HCT116 (cell line): Measurements from ENCODE around the gene CAMK2A.

Experiments used
- ELF1 ChIP-seq: IDR thresholded peaks from 2 replicates; pipeline ENCODE4 v1.6.1; 2012; ENCODE audit warnings: low read depth, borderline replicate concordance
- POLR2A ChIP-seq: IDR thresholded peaks from 2 replicates; pipeline ENCODE4 v1.7.0; 2011; ENCODE audit warnings: borderline replicate concordance; ENCODE audit not compliant: insufficient read depth, insufficient read length; ENCODE audit errors: extremely low read depth
- SIN3A ChIP-seq: IDR thresholded peaks from 2 replicates; pipeline ENCODE4 v1.6.1; 2012; ENCODE audit warnings: low read depth
- ZFX ChIP-seq: fragments of 450-650 bp; IDR thresholded peaks from 2 replicates; pipeline ENCODE4 v1.6.1; 2017
- TF ChIP-seq, protein P1 (sequence below), 3 experiments: fragments of 200-600 bp in 1 of 3; sonication (generic) in 1 of 3; IDR thresholded peaks in 2 of 3; conservative IDR thresholded peaks in 1 of 3; 2 replicates each; pipeline ENCODE4 v1.5.1; 2012 to 2017; ENCODE audit warnings: low read depth in 2 of 3, low read length in 2 of 3, antibody characterized with exemption in 1 of 3, borderline replicate concordance in 1 of 3, control low read depth in 1 of 3, mild to moderate bottlenecking in 1 of 3, mixed read lengths in 1 of 3, mixed run types in 1 of 3, moderate library complexity in 1 of 3; ENCODE audit not compliant: insufficient read depth in 1 of 3
- TF ChIP-seq, protein P2 (sequence below): IDR thresholded peaks from 2 replicates; pipeline ENCODE4 v1.6.1; 2012; ENCODE audit warnings: low read depth

DNA sequence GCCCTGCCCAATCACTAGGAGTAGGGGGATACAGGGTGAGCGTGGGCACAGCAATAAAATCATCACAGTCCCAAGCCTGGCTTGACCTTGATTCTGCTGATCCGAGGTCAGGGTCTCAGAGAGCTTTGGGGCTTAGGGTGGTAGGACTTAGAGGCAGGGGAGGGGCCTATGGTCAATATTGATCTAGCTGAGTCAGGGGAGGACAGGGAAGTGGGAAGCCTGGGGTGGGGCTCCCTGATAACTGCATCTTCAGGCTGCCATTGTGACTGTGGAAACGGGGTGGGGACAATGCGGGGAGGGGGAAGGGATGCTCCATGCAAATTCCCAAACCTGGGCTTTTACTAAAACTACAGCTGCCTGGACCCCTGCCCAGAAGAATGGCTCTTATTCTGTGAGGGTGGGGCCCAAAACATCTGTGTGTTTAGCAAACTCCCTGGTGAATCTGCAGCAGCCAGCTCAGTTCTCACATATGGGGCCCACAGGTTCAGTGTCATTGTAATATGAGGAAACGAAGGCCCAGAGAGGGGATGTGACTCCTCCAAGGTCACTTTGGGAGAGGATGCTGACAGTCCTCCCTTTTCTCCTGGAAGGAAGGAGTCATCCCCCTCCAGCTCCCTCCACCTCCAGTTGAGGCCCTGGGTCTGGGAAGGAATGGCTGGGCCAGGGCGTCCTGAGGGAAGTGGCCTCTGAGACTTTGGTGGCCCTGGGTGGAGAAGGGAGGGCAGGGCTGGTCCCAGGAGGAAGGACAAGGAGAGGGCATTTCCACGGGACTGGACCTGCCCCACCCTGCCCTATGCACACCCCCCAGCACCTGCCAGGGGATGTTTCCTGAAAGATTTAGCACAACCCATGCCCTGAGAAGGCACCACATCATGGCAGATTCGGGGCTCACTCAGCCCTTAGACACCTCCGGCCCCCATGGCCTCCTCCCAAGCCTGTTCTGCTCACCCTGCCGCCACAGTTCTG is 73.3 kb downstream of the CAMK2A start:
- TF ChIP-seq ELF1 (no peak), ZFX (no peak), SIN3A (no peak), POLR2A (no peak)
- TF ChIP-seq, protein P1, sequence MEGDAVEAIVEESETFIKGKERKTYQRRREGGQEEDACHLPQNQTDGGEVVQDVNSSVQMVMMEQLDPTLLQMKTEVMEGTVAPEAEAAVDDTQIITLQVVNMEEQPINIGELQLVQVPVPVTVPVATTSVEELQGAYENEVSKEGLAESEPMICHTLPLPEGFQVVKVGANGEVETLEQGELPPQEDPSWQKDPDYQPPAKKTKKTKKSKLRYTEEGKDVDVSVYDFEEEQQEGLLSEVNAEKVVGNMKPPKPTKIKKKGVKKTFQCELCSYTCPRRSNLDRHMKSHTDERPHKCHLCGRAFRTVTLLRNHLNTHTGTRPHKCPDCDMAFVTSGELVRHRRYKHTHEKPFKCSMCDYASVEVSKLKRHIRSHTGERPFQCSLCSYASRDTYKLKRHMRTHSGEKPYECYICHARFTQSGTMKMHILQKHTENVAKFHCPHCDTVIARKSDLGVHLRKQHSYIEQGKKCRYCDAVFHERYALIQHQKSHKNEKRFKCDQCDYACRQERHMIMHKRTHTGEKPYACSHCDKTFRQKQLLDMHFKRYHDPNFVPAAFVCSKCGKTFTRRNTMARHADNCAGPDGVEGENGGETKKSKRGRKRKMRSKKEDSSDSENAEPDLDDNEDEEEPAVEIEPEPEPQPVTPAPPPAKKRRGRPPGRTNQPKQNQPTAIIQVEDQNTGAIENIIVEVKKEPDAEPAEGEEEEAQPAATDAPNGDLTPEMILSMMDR (IDR thresholded peaks at IDR 0.05 in 2 of 3, conservative IDR thresholded peaks at IDR 0.05 in 1 of 3; ENCODE audit: borderline replicate concordance in 1 of 3, insufficient read depth in 1 of 3, low read depth in 2 of 3, low read length in 2 of 3), result no peak
- TF ChIP-seq, protein P2, sequence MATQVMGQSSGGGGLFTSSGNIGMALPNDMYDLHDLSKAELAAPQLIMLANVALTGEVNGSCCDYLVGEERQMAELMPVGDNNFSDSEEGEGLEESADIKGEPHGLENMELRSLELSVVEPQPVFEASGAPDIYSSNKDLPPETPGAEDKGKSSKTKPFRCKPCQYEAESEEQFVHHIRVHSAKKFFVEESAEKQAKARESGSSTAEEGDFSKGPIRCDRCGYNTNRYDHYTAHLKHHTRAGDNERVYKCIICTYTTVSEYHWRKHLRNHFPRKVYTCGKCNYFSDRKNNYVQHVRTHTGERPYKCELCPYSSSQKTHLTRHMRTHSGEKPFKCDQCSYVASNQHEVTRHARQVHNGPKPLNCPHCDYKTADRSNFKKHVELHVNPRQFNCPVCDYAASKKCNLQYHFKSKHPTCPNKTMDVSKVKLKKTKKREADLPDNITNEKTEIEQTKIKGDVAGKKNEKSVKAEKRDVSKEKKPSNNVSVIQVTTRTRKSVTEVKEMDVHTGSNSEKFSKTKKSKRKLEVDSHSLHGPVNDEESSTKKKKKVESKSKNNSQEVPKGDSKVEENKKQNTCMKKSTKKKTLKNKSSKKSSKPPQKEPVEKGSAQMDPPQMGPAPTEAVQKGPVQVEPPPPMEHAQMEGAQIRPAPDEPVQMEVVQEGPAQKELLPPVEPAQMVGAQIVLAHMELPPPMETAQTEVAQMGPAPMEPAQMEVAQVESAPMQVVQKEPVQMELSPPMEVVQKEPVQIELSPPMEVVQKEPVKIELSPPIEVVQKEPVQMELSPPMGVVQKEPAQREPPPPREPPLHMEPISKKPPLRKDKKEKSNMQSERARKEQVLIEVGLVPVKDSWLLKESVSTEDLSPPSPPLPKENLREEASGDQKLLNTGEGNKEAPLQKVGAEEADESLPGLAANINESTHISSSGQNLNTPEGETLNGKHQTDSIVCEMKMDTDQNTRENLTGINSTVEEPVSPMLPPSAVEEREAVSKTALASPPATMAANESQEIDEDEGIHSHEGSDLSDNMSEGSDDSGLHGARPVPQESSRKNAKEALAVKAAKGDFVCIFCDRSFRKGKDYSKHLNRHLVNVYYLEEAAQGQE, result no peak
